Measurements from ENCODE around the gene UGT2A2.

UGT2A2 gene

DNA sequence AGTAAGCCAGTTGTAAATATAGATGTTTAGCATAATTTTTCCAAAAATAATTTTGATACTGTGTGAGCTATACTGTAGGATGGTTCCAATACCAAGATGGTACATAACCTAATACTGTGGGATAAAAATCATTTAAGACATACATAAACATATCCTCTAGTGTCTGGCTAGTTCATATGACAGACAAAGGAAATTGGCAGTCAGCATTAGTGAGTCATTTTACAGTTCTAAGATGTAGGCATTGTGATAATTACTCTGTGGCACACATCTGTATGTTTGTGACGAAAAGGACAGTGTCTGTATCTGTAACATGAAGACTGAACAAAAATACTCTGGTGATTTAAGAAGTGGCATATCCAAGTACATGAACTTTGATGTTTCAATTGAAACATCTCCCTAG lies 49.6 kb downstream of the UGT2A2 start:
- Mint-ChIP-seq H3K27ac (no peak overlapping the region), H3K27me3 (ENCODE audit: low read depth, poor library complexity) (peaks cover 3% of the 10 kb centered on the region), H3K36me3 (ENCODE audit: low read depth) (no peaks in the 10 kb centered on the region)

DNA sequence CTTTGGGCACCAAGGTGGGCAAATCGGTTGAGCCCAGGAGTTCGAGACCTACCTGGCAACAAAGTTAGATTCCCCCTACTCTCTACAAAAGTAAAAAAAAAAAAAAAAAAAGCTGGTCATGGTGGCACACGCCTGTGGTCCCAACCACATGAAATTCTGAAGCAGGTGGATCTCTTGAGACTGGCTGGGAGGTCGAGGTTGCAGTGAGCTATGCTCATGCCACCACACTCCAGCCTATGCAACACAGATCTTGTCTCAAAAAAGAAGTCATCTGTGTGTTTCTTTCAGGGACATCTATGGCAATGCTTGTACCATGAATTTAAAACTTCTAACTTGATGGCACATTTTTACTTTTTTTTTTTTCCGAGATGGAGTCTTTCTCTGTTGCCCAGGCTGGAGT lies 55.3 kb downstream of the UGT2A2 start:
- Mint-ChIP-seq H3K27me3 (ENCODE audit: low read depth, poor library complexity) (no peaks in the 10 kb centered on the region), H3K36me3 (ENCODE audit: low read depth) (no peaks in the 10 kb centered on the region), H3K9me3 (no peaks in the 10 kb centered on the region), H3K27ac (no peak overlapping the region), H3K4me1 (no peaks in the 10 kb centered on the region), H3K4me3 (no peak overlapping the region)
- DNase-seq, result no peak
- TF ChIP-seq, protein P1, sequence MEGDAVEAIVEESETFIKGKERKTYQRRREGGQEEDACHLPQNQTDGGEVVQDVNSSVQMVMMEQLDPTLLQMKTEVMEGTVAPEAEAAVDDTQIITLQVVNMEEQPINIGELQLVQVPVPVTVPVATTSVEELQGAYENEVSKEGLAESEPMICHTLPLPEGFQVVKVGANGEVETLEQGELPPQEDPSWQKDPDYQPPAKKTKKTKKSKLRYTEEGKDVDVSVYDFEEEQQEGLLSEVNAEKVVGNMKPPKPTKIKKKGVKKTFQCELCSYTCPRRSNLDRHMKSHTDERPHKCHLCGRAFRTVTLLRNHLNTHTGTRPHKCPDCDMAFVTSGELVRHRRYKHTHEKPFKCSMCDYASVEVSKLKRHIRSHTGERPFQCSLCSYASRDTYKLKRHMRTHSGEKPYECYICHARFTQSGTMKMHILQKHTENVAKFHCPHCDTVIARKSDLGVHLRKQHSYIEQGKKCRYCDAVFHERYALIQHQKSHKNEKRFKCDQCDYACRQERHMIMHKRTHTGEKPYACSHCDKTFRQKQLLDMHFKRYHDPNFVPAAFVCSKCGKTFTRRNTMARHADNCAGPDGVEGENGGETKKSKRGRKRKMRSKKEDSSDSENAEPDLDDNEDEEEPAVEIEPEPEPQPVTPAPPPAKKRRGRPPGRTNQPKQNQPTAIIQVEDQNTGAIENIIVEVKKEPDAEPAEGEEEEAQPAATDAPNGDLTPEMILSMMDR (IDR thresholded peaks at IDR 0.05), result no peak

More for the DNA sequence above, 49.6 kb downstream of the UGT2A2 start:
- Mint-ChIP-seq H3K4me3 (no peak overlapping the region), H3K4me1 (peaks cover 5% of the 10 kb centered on the region), H3K9me3 (no peaks in the 10 kb centered on the region)
- no peak for DNase-seq
- TF ChIP-seq, protein P1 (IDR thresholded peaks at IDR 0.05), result no peak

DNA sequence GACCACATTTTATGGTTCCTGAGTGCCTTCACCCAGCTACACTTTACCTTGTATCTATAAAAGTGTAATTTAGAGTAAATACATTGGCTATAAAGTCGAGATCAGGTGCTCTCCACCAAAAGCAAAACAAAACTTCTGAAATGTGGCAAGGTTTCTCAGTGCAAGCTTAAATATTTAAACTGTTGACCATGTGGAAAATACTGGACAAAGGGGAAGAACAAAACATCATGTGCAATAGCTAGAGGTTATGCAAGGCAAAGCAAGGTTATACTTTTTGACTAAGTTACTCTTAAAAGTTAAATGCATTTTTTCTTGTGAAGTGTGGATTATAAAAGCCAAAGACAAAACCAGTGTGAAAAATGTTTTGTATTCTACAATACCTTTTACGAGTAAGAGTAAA lies 55.9 kb downstream of the UGT2A2 start:
- no peaks in the 10 kb centered on the region for H3K27me3 Mint-ChIP-seq (ENCODE audit: low read depth, poor library complexity)
- no peaks in the 10 kb centered on the region for H3K36me3 Mint-ChIP-seq (ENCODE audit: low read depth)
- H3K4me3 Mint-ChIP-seq, result no peak overlapping the region
- H3K4me1 Mint-ChIP-seq, result no peaks in the 10 kb centered on the region
- no peak overlapping the region for H3K27ac Mint-ChIP-seq
- H3K9me3 Mint-ChIP-seq, result no peaks in the 10 kb centered on the region
- DNase-seq, result no peak
- TF ChIP-seq, protein P1 (IDR thresholded peaks at IDR 0.05), result no peak

DNA sequence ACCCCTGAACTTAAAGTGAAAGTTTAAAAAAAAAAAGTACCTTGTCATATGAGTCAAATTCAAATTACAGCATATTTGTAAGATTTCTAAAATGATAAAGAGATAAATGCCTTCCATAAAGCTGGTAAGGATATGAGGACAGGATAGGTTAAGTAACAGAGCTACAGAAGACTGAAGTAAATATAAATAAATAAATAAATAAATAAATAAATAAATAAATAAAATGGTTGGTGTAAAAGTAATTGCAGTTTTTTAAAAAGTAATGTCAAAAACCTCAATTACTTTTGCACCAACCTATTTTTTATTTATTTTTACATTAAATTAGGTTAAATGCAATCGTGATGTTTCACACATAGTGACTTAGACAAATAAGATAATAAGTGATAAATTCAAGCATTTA lies 62.2 kb downstream of the UGT2A2 start:
- no peaks in the 10 kb centered on the region for H3K4me1 Mint-ChIP-seq
- H3K9me3 Mint-ChIP-seq, result peaks cover 3% of the 10 kb centered on the region
- no peak for DNase-seq
- H3K4me3 Mint-ChIP-seq, result no peak overlapping the region
- no peaks in the 10 kb centered on the region for H3K36me3 Mint-ChIP-seq (ENCODE audit: low read depth)
- peaks cover 6% of the 10 kb centered on the region for H3K27me3 Mint-ChIP-seq (ENCODE audit: low read depth, poor library complexity)
- no peak overlapping the region for H3K27ac Mint-ChIP-seq
- TF ChIP-seq, protein P1 (IDR thresholded peaks at IDR 0.05), result no peak

DNA sequence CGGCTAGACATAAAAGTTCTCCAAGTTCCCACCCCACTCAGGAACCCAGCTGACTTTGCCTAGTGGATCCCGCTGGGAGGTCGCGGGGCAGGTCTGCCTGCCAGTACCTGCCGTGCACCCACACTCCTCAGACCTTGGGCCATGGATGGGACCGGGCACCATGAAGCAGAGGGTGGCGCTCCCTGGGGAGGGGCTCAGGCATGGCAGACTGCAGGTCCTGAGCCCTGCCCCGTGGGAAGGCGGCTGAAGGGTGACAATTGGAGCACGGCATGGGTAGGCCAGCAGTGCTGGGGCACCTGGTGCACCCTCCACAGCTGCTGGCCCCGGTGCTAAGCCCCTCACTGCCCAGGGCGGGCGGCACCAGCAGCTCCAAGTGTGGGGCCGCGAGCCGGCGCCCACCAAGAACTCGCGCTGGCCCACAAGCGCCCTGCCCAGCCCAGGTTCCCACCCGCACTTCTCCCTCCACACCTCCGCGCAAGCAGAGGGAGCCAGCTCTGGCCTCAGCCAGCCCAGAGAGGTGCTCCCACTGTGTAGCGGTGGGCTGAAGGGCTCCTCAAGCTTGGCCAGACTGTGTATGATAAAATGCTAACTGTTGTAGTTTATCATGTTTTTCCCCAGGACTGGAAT lies 63.1 kb downstream of the UGT2A2 start:
- Mint-ChIP-seq H3K4me1 (no peaks in the 10 kb centered on the region), H3K4me3 (no peak overlapping the region), H3K27ac (no peak overlapping the region), H3K36me3 (ENCODE audit: low read depth) (no peaks in the 10 kb centered on the region), H3K27me3 (ENCODE audit: low read depth, poor library complexity) (peaks cover 6% of the 10 kb centered on the region), H3K9me3 (peaks cover 3% of the 10 kb centered on the region)
- no peak for DNase-seq
- TF ChIP-seq, protein P1 (IDR thresholded peaks at IDR 0.05), result no peak

DNA sequence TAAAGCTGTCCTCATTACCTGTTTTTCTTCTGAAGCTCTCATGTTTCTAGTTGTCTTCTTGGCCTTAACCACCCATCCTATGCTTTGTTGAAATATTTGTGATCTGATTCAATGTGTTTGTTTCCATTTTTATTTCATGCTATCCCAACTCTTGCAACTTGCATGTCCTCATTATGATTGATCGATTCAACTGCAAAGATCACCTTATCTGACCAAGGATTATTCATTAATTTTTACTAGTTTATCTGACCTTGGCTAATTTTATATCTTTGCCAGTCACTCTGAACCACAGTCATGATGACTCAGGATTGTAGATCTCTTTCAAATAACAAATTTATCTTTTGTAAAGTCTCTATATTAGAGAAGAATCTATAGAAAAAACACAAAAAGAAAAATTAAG lies 70.7 kb downstream of the UGT2A2 start:
- TF ChIP-seq, protein P1 (IDR thresholded peaks at IDR 0.05), result no peak
- H3K4me1 Mint-ChIP-seq, result no peaks in the 10 kb centered on the region
- no peak for DNase-seq
- no peak overlapping the region for H3K27ac Mint-ChIP-seq
- H3K4me3 Mint-ChIP-seq, result no peak overlapping the region
- H3K27me3 Mint-ChIP-seq (ENCODE audit: low read depth, poor library complexity), result no peaks in the 10 kb centered on the region
- no peaks in the 10 kb centered on the region for H3K9me3 Mint-ChIP-seq
- no peaks in the 10 kb centered on the region for H3K36me3 Mint-ChIP-seq (ENCODE audit: low read depth)

All from nephron progenitor cell (in vitro differentiated cells).